Skeletal muscle tissue (tissue), 4 donors: ENCODE data around the gene DYNLT5. TPM values are rescaled to one million over a fixed set of nuclear protein-coding genes. Genes with fewer than 3 reads are reported as not detected.
A peak's percentile ranks its signal among the peaks of the same experiment; 100 is the strongest.

Experiments
- H3K27ac ChIP-seq: one replicate; pipeline ENCODE4 v1.7.0; 2013; ENCODE audit warnings: mild to moderate bottlenecking, low read depth, low read length, inconsistent platforms
- H3K27me3 ChIP-seq, 3 donors: one replicate each; pipeline ENCODE4 v1.7.0; 2013; ENCODE audit warnings: low read length in 3 of 3; ENCODE audit not compliant: control insufficient read depth in 3 of 3, insufficient read depth in 3 of 3
- H3K36me3 ChIP-seq, 3 donors: one replicate each; pipeline ENCODE4 v1.7.0; 2013; ENCODE audit warnings: low read length in 3 of 3; ENCODE audit not compliant: control insufficient read depth in 3 of 3, insufficient read depth in 3 of 3
- H3K4me1 ChIP-seq, 3 donors: one replicate each; pipeline ENCODE4 v1.7.0; 2013; ENCODE audit warnings: low read length in 3 of 3, mild to moderate bottlenecking in 3 of 3; ENCODE audit not compliant: control insufficient read depth in 3 of 3, insufficient read depth in 3 of 3
- H3K4me3 ChIP-seq, 3 donors: one replicate each; pipeline ENCODE4 v1.7.0; 2013; ENCODE audit warnings: low read length in 3 of 3
- H3K9ac ChIP-seq, 3 donors: one replicate each; pipeline ENCODE4 v1.7.0; 2013; ENCODE audit warnings: low read length in 3 of 3, mild to moderate bottlenecking in 3 of 3, moderate library complexity in 2 of 3, low read depth in 1 of 3
- H3K9me3 ChIP-seq, 3 donors: one replicate each; pipeline ENCODE4 v1.7.0; 2013; ENCODE audit warnings: low read length in 3 of 3; ENCODE audit not compliant: control insufficient read depth in 3 of 3
- total RNA-seq: library from RNA; depleted of rRNA; stranded (reverse); fragments of >200 nt; gene quantifications from one replicate; pipeline ENCODE4 v1.2.3, GENCODE V29; 2014
- donor health status: Osteomylitis.

Gene DYNLT5
- total RNA-seq, 1 donor from 2014 or later = 0.52 TPM

GRCh38 chr1:66747501-66747900 lies 4.8 kb upstream of the DYNLT5 start:
- no peaks in the 10 kb centered on the region for H3K9me3 ChIP-seq
- H3K27ac ChIP-seq = no peak overlapping the region
- no peak overlapping the region for H3K9ac ChIP-seq
- H3K36me3 ChIP-seq = no peaks in the 10 kb centered on the region
- no peak overlapping the region for H3K4me3 ChIP-seq
- H3K4me1 ChIP-seq = peaks cover 0 to 10% (median 5%) of the 10 kb centered on the region in 3 donors
- peaks cover 0 to under 1% (median 0%) of the 10 kb centered on the region in 3 donors for H3K27me3 ChIP-seq

- H3K27me3 ChIP-seq = peaks cover 5 to 7% (median 7%) of the 10 kb centered on the region in 3 donors
- peaks cover 0 to 15% (median 10%) of the 10 kb centered on the region in 3 donors for H3K4me1 ChIP-seq
- H3K9ac ChIP-seq = no peak overlapping the region
- no peak overlapping the region for H3K4me3 ChIP-seq
- no peak overlapping the region for H3K27ac ChIP-seq
- H3K36me3 ChIP-seq = no peaks in the 10 kb centered on the region
- H3K9me3 ChIP-seq = no peaks in the 10 kb centered on the region
These were observed 1.7 kb upstream of the DYNLT5 start for GRCh38 chr1:66750577-66750976.

- H3K27ac ChIP-seq = peak overlapping the region; percentile 55
- no peak overlapping the region for H3K4me3 ChIP-seq
- peaks cover 5 to 7% (median 7%) of the 10 kb centered on the region in 3 donors for H3K27me3 ChIP-seq
These were observed 1.1 kb upstream of the DYNLT5 start for GRCh38 chr1:66751160-66751559.

GRCh38 chr1:66752671-66753371 lies 562 bp downstream of the DYNLT5 start:
- Histone ChIP-seq H3K4me1 (peaks cover under 1 to 15% (median 10%) of the 10 kb centered on the region in 3 donors), H3K9me3 (no peaks in the 10 kb centered on the region), H3K27me3 (peaks cover 5 to 7% (median 7%) of the 10 kb centered on the region in 3 donors), H3K36me3 (no peaks in the 10 kb centered on the region), H3K9ac (peak overlapping the region; percentile 40 to 65 (median 62)), H3K27ac (peak overlapping the region; percentile 55), H3K4me3 (peak overlapping the region; percentile 58 to 73 (median 67))

More at GRCh38 chr1:66751160-66751559, 1.1 kb upstream of the DYNLT5 start:
- no peak overlapping the region for H3K9ac ChIP-seq
- H3K4me1 ChIP-seq = peaks cover 0 to 15% (median 10%) of the 10 kb centered on the region in 3 donors
- no peaks in the 10 kb centered on the region for H3K36me3 ChIP-seq
- no peaks in the 10 kb centered on the region for H3K9me3 ChIP-seq

- Histone ChIP-seq H3K36me3 (no peaks in the 10 kb centered on the region), H3K4me1 (peaks cover 2 to 6% (median 3%) of the 10 kb centered on the region in 3 donors), H3K27me3 (peaks cover 3 to 5% (median 5%) of the 10 kb centered on the region in 3 donors), H3K27ac (no peak overlapping the region), H3K4me3 (no peak overlapping the region), H3K9ac (no peak overlapping the region), H3K9me3 (no peaks in the 10 kb centered on the region)
These were observed 5.5 kb downstream of the DYNLT5 start for GRCh38 chr1:66757722-66758240.

- Histone ChIP-seq H3K9ac (no peak overlapping the region), H3K27me3 (peaks cover 0 to 5% (median 3%) of the 10 kb centered on the region in 3 donors), H3K9me3 (no peaks in the 10 kb centered on the region), H3K4me3 (no peak overlapping the region), H3K27ac (no peak overlapping the region), H3K36me3 (no peaks in the 10 kb centered on the region), H3K4me1 (peaks cover 0 to 3% (median 2%) of the 10 kb centered on the region in 3 donors)
These were observed 6.0 kb downstream of the DYNLT5 start for GRCh38 chr1:66758241-66758755.

GRCh38 chr1:66760506-66760905 lies 8.2 kb downstream of the DYNLT5 start:
- peaks cover 0 to 3% (median 2%) of the 10 kb centered on the region in 3 donors for H3K4me1 ChIP-seq
- no peak overlapping the region for H3K27ac ChIP-seq
- no peak overlapping the region for H3K4me3 ChIP-seq
- H3K36me3 ChIP-seq = no peaks in the 10 kb centered on the region
- no peak overlapping the region for H3K9ac ChIP-seq
- no peaks in the 10 kb centered on the region for H3K27me3 ChIP-seq
- no peaks in the 10 kb centered on the region for H3K9me3 ChIP-seq

GRCh38 chr1:66761221-66761620 lies 9.0 kb downstream of the DYNLT5 start:
- Histone ChIP-seq H3K4me1 (peaks cover 0 to 3% (median 2%) of the 10 kb centered on the region in 3 donors), H3K4me3 (no peak overlapping the region), H3K27me3 (no peaks in the 10 kb centered on the region), H3K36me3 (no peaks in the 10 kb centered on the region), H3K9ac (no peak overlapping the region), H3K9me3 (no peaks in the 10 kb centered on the region), H3K27ac (no peak overlapping the region)

- no peaks in the 10 kb centered on the region for H3K27me3 ChIP-seq
- H3K9me3 ChIP-seq = no peaks in the 10 kb centered on the region
- H3K4me1 ChIP-seq = no peaks in the 10 kb centered on the region
- H3K4me3 ChIP-seq = no peak overlapping the region
- H3K9ac ChIP-seq = no peak overlapping the region
- no peak overlapping the region for H3K27ac ChIP-seq
- no peaks in the 10 kb centered on the region for H3K36me3 ChIP-seq
These were observed 12.8 kb downstream of the DYNLT5 start for GRCh38 chr1:66764994-66765578.

GRCh38 chr1:66767626-66768025 lies 15.4 kb downstream of the DYNLT5 start:
- no peaks in the 10 kb centered on the region for H3K27me3 ChIP-seq
- no peaks in the 10 kb centered on the region for H3K4me1 ChIP-seq
- no peaks in the 10 kb centered on the region for H3K9me3 ChIP-seq
- no peak overlapping the region for H3K27ac ChIP-seq
- H3K4me3 ChIP-seq = no peak overlapping the region
- no peaks in the 10 kb centered on the region for H3K36me3 ChIP-seq
- H3K9ac ChIP-seq = no peak overlapping the region
